Measurements from ENCODE around the gene HEXIM1.

HEXIM1 gene

GRCh38 chr17:45161288-45162024, 13.2 kb downstream of the HEXIM1 start, which contains the start of gene HEXIM2:
TSS of gene HEXIM2 (plus strand) at chr17:45161875. CDS start at chr17:45162794, 919 bp downstream.
- H3K4me3 ChIP-seq (ENCODE audit: low read depth, low read length): peak within 1 kb of the TSS; percentile 98
- TF ChIP-seq CTCF (IDR thresholded peaks at IDR 0.05; ENCODE audit: low read depth, low read length, missing control alignments): no peak
- DNase-seq (ENCODE audit: low read depth): peak; percentile 100
- in situ Hi-C loops (cut with HindIII; ENCODE audit: low sequenced_read_pairs): no loop called here

- H3K4me3 ChIP-seq (ENCODE audit: low read depth, low read length): peak overlapping the region; percentile 98
- in situ Hi-C loops (cut with HindIII; ENCODE audit: low sequenced_read_pairs): no loop called here
- TF ChIP-seq CTCF (IDR thresholded peaks at IDR 0.05; ENCODE audit: low read depth, low read length, missing control alignments): no peak
- no peak for DNase-seq (ENCODE audit: low read depth)
Measured at GRCh38 chr17:45162025-45162687, 13.9 kb downstream of the HEXIM1 start.

- in situ Hi-C loops (cut with HindIII; ENCODE audit: low sequenced_read_pairs): no loop called here
- no peak for TF ChIP-seq CTCF (IDR thresholded peaks at IDR 0.05; ENCODE audit: low read depth, low read length, missing control alignments)
- H3K4me3 ChIP-seq (ENCODE audit: low read depth, low read length): no peak overlapping the region
- no peak for DNase-seq (ENCODE audit: low read depth)
Measured at GRCh38 chr17:45164734-45165269, 16.5 kb downstream of the HEXIM1 start.

GRCh38 chr17:45168991-45169752, 20.9 kb downstream of the HEXIM1 start:
- DNase-seq (ENCODE audit: low read depth): no peak
- no peak overlapping the region for H3K4me3 ChIP-seq (ENCODE audit: low read depth, low read length)
- in situ Hi-C loops (cut with HindIII; ENCODE audit: low sequenced_read_pairs): no loop called here
- TF ChIP-seq CTCF (IDR thresholded peaks at IDR 0.05; ENCODE audit: low read depth, low read length, missing control alignments): no peak

- H3K4me3 ChIP-seq (ENCODE audit: low read depth, low read length): no peak overlapping the region
- in situ Hi-C loops (cut with HindIII; ENCODE audit: low sequenced_read_pairs): no loop called here
- no peak for TF ChIP-seq CTCF (IDR thresholded peaks at IDR 0.05; ENCODE audit: low read depth, low read length, missing control alignments)
- no peak for DNase-seq (ENCODE audit: low read depth)
Measured at GRCh38 chr17:45170280-45170930, 22.1 kb downstream of the HEXIM1 start.

- TF ChIP-seq CTCF (IDR thresholded peaks at IDR 0.05; ENCODE audit: low read depth, low read length, missing control alignments): no peak
- in situ Hi-C loops (cut with HindIII; ENCODE audit: low sequenced_read_pairs): no loop called here
- no peak overlapping the region for H3K4me3 ChIP-seq (ENCODE audit: low read depth, low read length)
- DNase-seq (ENCODE audit: low read depth): no peak
Measured at GRCh38 chr17:45170931-45171337, 22.7 kb downstream of the HEXIM1 start.

Measured in astrocyte of the cerebellum (primary cell).